Activated CD8-positive, alpha-beta T cell treated with anti-CD3 and anti-CD28 coated beads for 36 hours (primary cell): Measurements from ENCODE around the gene ANKFN1. TPM values are rescaled to one million over a fixed set of nuclear protein-coding genes. Genes with fewer than 3 reads are reported as not detected.

Source experiments
- ATAC-seq: fragments of 200-7000 bp; cut with Tn5 transposase; one replicate; pipeline ENCODE4 v1.10.0; 2021; ENCODE audit warnings: mild to moderate bottlenecking, moderate library complexity
- CTCF ChIA-PET: fragments of 350-600 bp; sonication (Branson Sonifier 250); formaldehyde crosslinking; loops from one replicate; lab custom pipeline; 2021; ENCODE audit warnings: antibody characterized with exemption; lab: Charles Lee
- POLR2A ChIA-PET: fragments of 350-600 bp; sonication (Branson Sonifier 250); formaldehyde crosslinking; loops from one replicate; lab custom pipeline; 2021; ENCODE audit warnings: antibody characterized with exemption; lab: Charles Lee
- DNase-seq: peaks from one replicate; pipeline ENCODE4 v3.0.0-alpha.2; 2020
- H3K27ac Mint-ChIP-seq: one replicate; pipeline ENCODE4 v1.8.0; 2021; ENCODE audit warnings: mild to moderate bottlenecking, mixed read lengths
- H3K27me3 Mint-ChIP-seq: one replicate; pipeline ENCODE4 v1.8.0; 2021; ENCODE audit warnings: mixed read lengths
- H3K36me3 Mint-ChIP-seq: one replicate; pipeline ENCODE4 v1.8.0; 2021; ENCODE audit warnings: low read depth, mixed read lengths
- H3K4me1 Mint-ChIP-seq: one replicate; pipeline ENCODE4 v1.8.0; 2021; ENCODE audit warnings: low read depth, mixed read lengths
- H3K4me3 Mint-ChIP-seq: one replicate; pipeline ENCODE4 v1.8.0; 2021; ENCODE audit warnings: mild to moderate bottlenecking, moderate library complexity, mixed read lengths
- H3K9me3 Mint-ChIP-seq: one replicate; pipeline ENCODE4 v1.8.0; 2021; ENCODE audit warnings: mixed read lengths
- intact Hi-C: fragments of 100-400 bp; cut with micrococcal nuclease; formaldehyde crosslinking; loops from one replicate; pipeline ENCODE4 v1.10.0; 2022
- total RNA-seq, 2 experiments: library from RNA; stranded (reverse); gene quantifications; one replicate each; pipeline ENCODE4 v1.2.3, GENCODE V29; 2021
- TF ChIP-seq, protein P1 (sequence below): fragments of 200-600 bp; IDR thresholded peaks from one replicate; pipeline ENCODE4 v1.8.0; 2022; ENCODE audit warnings: antibody characterized with exemption, mild to moderate bottlenecking

The ANKFN1 gene
- total RNA-seq, 2 experiments from 2014 or later = not detected

DNA sequence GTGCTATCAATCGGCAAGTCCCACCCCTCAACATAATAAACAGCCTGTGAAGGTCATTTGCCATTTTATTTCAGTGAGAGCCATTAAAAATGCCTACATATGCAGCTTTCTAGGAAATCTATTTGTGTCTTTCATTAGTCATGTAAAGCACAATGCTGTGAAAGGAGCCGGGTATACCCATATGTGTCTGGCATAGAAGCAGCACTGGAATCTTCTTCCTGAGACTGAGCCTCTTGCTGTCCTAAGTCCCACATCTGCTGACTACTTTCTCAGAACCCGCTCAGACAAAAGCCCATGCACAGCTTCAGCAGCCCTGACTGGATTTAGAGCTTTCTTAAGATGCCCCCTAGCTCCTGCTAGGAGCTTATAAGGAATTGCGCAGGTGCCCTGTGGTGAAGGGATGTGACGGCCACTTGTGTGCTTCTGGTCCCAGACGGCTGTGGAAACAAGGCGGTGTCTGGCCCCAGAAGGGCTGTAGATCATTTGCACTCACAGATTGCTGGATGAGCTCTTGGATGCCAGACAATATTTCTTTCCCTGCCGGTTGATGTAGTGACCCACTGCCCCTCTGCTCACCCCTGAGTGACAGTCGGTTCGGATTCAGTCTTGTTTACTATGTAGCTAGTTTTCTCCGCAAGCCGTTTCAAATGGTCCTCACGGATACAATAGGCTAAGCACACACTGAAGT is 172.2 kb downstream of the ANKFN1 start:
- Mint-ChIP-seq H3K9me3 (no peaks in the 10 kb centered on the region), H3K36me3 (no peaks in the 10 kb centered on the region), H3K4me3 (no peak overlapping the region), H3K27ac (no peak overlapping the region), H3K4me1 (no peaks in the 10 kb centered on the region), H3K27me3 (peaks cover 8% of the 10 kb centered on the region)
- CTCF ChIA-PET = interaction anchor here (1.1 to 2.2 kb wide), 2 partner anchors 28 to 198 kb away, joined by 3 to 7 read pairs; no protein-coding TSS in a partner anchor
- intact Hi-C loops = no loop called here
- ATAC-seq (no peak), DNase-seq (no peak)
- POLR2A ChIA-PET = no interaction called here
- TF ChIP-seq, protein P1, sequence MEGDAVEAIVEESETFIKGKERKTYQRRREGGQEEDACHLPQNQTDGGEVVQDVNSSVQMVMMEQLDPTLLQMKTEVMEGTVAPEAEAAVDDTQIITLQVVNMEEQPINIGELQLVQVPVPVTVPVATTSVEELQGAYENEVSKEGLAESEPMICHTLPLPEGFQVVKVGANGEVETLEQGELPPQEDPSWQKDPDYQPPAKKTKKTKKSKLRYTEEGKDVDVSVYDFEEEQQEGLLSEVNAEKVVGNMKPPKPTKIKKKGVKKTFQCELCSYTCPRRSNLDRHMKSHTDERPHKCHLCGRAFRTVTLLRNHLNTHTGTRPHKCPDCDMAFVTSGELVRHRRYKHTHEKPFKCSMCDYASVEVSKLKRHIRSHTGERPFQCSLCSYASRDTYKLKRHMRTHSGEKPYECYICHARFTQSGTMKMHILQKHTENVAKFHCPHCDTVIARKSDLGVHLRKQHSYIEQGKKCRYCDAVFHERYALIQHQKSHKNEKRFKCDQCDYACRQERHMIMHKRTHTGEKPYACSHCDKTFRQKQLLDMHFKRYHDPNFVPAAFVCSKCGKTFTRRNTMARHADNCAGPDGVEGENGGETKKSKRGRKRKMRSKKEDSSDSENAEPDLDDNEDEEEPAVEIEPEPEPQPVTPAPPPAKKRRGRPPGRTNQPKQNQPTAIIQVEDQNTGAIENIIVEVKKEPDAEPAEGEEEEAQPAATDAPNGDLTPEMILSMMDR = no peak

GRCh38 chr17:56326001-56326359 is 172.7 kb downstream of the ANKFN1 start:
- intact Hi-C loops = no loop called here
- TF ChIP-seq, protein P1 = no peak
- ATAC-seq = no peak
- ChIA-PET CTCF (interaction anchor here (1.1 to 2.2 kb wide), 2 partner anchors 29 to 198 kb away, joined by 3 to 7 read pairs; no protein-coding TSS in a partner anchor), POLR2A (no interaction called here)
- Mint-ChIP-seq H3K27me3 (peaks cover 7% of the 10 kb centered on the region), H3K4me3 (no peak overlapping the region), H3K4me1 (no peaks in the 10 kb centered on the region), H3K9me3 (no peaks in the 10 kb centered on the region), H3K36me3 (no peaks in the 10 kb centered on the region), H3K27ac (no peak overlapping the region)
- no peak for DNase-seq

DNA sequence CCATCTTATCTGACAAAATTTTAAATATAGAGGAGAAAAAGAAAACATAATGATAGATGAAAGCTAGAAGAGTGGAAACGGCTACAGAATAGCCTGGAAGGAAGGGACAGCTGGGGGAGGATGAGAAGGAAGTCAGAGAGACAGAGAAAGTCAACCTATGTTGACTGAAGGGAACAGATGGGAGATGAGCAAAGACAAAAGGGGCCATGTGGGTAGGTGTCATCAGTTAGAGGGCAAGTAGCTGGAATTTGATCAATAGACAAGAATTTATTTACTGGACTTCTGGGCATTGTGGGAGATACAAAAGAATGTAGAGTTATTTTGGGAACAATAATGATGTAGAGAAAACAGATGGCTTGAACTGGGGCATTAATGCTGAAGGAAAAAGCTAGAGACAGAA is 194.4 kb downstream of the ANKFN1 start:
- POLR2A ChIA-PET = no interaction called here
- TF ChIP-seq, protein P1 = no peak
- Mint-ChIP-seq H3K4me1 (no peaks in the 10 kb centered on the region), H3K4me3 (no peak overlapping the region), H3K9me3 (peaks cover 4% of the 10 kb centered on the region), H3K36me3 (no peaks in the 10 kb centered on the region), H3K27me3 (peaks cover 14% of the 10 kb centered on the region), H3K27ac (no peak overlapping the region)
- intact Hi-C loops = no loop called here
- ATAC-seq (no peak), DNase-seq (no peak)
- CTCF ChIA-PET = no interaction called here

- TF ChIP-seq, protein P1 = no peak
- intact Hi-C loops = no loop called here
- Mint-ChIP-seq H3K4me1 (no peaks in the 10 kb centered on the region), H3K4me3 (no peak overlapping the region), H3K36me3 (no peaks in the 10 kb centered on the region), H3K27ac (no peak overlapping the region), H3K27me3 (peaks cover 9% of the 10 kb centered on the region), H3K9me3 (peaks cover 4% of the 10 kb centered on the region)
- ATAC-seq = no peak
- DNase-seq = no peak
- POLR2A ChIA-PET = no interaction called here
- CTCF ChIA-PET = no interaction called here
Observed at GRCh38 chr17:56350592-56350991, 197.3 kb downstream of the ANKFN1 start.

- POLR2A ChIA-PET = no interaction called here
- intact Hi-C loops = no loop called here
- no peak overlapping the region for H3K27ac Mint-ChIP-seq
- no peaks in the 10 kb centered on the region for H3K4me1 Mint-ChIP-seq
- no peak overlapping the region for H3K4me3 Mint-ChIP-seq
- peaks cover 4% of the 10 kb centered on the region for H3K27me3 Mint-ChIP-seq
- peaks cover 4% of the 10 kb centered on the region for H3K9me3 Mint-ChIP-seq
- no peak for DNase-seq
- no peaks in the 10 kb centered on the region for H3K36me3 Mint-ChIP-seq
- TF ChIP-seq, protein P1 = no peak
- CTCF ChIA-PET = no interaction called here
- ATAC-seq = no peak
Observed at GRCh38 chr17:56351675-56352074, 198.4 kb downstream of the ANKFN1 start.
